Measurements from ENCODE around the gene SORCS2.

Gene SORCS2

GRCh38 chr4:7775396-7775795 lies 583.1 kb downstream of the SORCS2 start:
- no peak for DNase-seq (ENCODE audit: low read depth in 2 of 2)

GRCh38 chr4:7777017-7777710 lies 584.8 kb downstream of the SORCS2 start:
- no peak for DNase-seq (ENCODE audit: low read depth in 2 of 2)

DNA sequence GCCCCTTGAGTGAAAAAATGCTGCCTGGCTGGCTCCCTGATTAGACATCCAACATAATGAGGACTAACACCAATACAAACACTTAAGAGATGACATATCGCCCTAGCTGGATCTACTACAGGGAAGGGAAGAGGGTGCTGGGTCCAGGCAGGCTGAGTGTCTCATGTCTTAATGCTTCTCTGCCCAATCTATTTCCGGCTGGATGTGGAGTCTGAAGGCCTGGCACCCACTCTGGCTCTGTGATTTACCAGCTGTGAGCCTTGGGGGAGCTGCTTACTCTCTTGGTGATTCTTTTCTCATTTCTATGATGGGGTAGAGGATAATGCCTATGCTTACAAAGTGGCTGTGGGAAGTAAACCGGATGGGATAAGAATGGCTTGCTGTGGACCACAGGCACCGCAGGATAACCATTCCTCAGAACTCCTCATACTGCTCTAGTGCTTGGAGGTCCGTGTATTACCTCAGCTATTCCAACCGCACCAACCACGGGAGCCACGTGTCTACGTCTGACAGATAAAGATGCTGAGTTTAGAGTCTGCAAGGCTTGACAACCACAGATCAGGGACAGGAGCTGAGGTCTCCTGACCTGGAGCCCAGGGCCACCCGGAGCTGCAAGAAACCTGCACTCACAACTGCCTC lies 585.7 kb downstream of the SORCS2 start:
- DNase-seq (ENCODE audit: low read depth in 2 of 2): no peak

- no peak for DNase-seq (ENCODE audit: low read depth in 2 of 2)
Observed at GRCh38 chr4:7778510-7779431, 586.4 kb downstream of the SORCS2 start.

DNA sequence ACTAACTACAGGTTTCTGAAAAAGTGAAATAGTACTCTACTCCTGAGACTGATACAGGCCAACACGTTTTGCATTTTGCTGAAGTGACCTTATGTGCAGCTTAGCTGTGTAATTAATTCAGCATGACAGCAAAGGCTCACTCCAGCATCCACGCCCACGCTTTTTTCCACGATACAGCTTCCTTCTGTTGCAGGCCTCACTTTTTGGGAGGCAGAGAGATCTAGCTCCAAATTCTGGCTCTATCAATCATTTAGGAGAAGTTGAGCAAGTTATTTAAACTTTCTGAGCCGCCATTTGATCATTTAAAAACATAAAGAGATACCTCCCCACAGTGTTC lies 587.1 kb downstream of the SORCS2 start:
- DNase-seq (ENCODE audit: low read depth in 2 of 2): no peak

DNA sequence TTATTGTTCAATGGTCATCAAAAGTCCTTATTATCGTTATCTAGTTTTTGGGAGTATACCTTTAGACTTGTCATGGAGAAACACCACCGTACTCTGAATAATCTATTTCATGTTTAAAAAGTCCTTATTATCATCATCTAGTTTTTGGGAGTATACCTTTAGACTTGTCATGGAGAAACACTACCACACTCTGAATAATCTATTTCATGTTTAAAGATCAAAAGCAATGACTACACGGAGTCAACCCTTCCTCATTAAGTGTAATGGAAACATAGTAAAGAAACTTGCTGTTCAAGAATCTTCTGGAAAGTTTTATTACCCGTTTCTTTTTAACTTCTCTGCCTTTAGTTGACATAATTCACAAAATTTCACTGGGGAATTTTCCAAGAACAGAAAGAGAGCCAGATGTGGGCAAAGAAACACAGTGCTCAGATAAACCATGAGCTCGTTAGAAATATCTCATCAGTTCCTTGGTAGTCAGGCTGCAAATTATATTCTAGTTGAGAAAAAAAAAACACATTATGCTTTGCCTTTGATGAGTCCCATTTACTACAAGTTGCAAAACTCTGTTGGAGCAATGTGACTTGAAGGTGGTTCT lies 588.5 kb downstream of the SORCS2 start:
- no peak for DNase-seq (ENCODE audit: low read depth in 2 of 2)

DNA sequence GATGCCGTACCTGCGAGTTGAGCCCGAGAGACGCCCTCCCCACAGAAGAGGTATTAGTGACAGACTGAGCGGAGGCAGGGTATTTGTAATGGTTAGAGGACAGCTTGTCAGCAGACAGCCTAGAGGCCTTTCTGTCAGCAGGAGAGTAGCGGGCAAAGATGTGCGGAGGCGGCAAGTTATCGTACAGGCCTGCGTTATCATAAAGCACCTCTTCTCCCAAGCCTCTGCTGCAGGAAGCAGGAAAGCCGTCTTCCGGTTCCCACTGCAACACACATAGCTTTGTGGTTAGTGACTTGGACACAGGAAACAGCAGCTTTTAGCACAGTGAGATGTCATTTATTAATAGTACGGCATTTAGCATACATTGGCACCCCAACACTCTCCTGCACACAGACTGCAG lies 589.0 kb downstream of the SORCS2 start:
- DNase-seq (ENCODE audit: low read depth in 2 of 2): no peak

DNA sequence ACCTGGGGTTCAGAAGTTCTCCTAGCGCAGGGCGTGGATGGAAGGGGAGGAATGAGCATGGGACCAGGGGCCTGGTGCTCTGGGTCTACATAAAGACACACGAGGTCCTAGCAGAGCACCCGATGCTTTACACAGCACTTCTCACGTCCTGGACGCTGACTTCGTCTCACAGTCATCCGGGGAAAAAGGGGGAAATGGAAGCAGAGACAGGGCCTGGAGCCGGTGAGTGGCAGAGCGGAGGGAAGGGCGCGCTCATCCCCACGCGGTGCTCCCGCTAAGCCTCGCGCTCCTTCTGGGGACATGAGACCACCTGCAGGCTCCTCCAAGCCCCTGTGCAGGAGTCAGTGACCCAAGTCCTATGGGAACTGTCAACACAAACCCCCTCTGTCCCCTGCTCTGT lies 589.7 kb downstream of the SORCS2 start:
- no peak for DNase-seq (ENCODE audit: low read depth in 2 of 2)

DNA sequence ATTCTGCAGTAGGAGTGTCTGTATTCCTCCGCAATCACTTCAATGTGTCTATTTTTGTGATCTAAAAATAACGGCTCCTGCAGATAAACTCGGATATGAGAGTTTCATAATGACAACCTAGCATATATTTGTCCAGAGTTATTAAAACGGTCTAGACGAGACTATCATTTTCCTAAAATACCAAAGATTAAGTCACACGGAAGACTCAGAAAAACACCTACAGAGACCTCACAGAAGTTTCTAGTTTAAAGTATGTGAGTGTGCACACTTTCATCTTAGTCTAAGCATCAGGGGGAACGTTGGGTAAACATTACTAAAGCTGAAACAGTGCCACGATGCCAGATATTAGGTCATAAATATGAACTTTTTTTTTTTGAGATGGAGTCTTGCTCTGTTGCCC lies 590.4 kb downstream of the SORCS2 start:
- no peak for DNase-seq (ENCODE audit: low read depth in 2 of 2)

- DNase-seq (ENCODE audit: low read depth in 2 of 2): no peak
Observed at GRCh38 chr4:7783541-7783940, 591.2 kb downstream of the SORCS2 start.

DNA sequence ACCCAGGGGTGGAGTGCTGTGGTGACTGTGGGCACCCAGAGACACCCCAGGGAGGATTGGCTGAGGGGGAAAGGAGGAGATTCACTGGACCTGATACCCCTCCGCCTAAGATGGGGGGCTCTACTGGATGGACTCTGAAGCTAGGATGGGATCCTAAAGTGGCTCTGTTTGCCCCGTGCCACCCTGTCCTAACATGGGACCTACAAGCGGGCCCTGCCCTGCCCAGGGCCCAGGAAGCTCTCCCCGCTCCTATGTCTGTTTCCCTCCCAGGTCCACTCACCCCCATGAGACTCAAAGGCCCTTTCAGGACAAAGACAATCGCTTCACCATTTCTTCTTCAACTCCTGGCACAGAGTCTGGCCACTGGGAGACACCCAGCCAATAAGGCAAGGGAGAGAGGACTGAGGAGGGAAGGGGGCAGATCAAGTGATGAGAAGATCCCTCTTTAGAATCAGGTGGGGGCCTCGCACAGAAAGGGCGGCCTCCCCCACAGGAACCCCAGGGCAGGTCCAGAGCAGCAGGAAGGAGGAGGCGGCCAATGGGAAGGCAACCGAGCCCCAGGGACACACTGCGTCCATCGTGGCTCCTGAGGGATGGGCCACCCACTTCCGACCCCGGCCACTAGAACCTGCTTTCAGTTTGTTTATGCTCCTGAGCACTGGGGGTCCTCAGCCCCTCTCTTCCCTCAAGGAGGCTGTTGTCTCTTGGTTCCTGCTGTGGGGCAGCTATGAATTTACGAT lies 592.0 kb downstream of the SORCS2 start:
- DNase-seq (ENCODE audit: low read depth in 2 of 2): no peak

- DNase-seq (ENCODE audit: low read depth in 2 of 2): peak in 1 of 2 experiments; percentile 10
Observed at GRCh38 chr4:7785017-7785416, 592.7 kb downstream of the SORCS2 start.

- DNase-seq (ENCODE audit: low read depth in 2 of 2): no peak
Observed at GRCh38 chr4:7786040-7786439, 593.7 kb downstream of the SORCS2 start.

GRCh38 chr4:7786517-7786916 lies 594.2 kb downstream of the SORCS2 start:
- DNase-seq (ENCODE audit: low read depth in 2 of 2): no peak

DNA sequence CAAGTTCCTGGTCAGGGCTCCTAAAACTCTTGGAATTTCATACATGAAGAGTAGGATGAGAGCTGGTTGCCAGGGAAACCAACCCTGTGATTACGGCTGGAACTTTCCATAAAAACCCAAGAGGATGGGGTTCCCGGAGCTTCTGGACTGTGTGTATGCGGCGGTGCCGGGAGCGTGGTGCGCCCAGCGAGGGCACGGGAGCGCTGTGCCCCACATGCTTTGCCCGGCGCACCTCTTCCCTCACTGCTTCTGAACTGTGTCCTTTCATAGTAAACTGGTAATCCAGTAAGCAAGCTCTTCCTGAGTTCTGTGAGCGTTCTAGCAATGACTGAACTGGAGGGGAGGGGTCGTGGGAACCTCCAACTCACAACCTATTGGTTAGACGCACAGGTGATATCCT lies 594.7 kb downstream of the SORCS2 start:
- no peak for DNase-seq (ENCODE audit: low read depth in 2 of 2)

DNA sequence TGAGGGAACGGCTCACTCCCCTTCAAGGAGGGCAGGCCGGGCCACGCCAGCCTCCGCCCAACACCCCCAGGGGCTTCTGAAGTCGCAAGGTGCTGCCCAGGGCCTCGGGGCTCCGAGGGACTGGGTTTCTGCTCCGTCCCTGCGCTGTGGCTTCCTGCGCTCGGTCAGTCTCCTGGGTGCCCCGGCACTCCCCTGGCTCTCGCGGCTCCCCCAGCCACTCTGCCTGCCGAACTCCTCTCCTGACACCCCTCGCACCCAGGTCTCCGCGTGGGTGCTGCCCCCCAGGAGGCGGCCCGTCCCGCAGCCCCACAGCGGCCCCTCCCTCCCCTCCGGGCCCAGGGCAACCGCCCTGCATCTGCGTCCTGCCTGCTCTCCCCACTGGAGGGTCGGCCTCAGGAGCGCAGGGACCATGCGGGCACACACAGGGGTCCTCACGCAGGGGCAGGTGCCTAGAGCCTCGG lies 595.4 kb downstream of the SORCS2 start:
- DNase-seq (ENCODE audit: low read depth in 2 of 2): no peak

- no peak for DNase-seq (ENCODE audit: low read depth in 2 of 2)
Observed at GRCh38 chr4:7788193-7788592, 595.9 kb downstream of the SORCS2 start.

GRCh38 chr4:7788694-7789425 lies 596.5 kb downstream of the SORCS2 start:
- no peak for DNase-seq (ENCODE audit: low read depth in 2 of 2)

DNA sequence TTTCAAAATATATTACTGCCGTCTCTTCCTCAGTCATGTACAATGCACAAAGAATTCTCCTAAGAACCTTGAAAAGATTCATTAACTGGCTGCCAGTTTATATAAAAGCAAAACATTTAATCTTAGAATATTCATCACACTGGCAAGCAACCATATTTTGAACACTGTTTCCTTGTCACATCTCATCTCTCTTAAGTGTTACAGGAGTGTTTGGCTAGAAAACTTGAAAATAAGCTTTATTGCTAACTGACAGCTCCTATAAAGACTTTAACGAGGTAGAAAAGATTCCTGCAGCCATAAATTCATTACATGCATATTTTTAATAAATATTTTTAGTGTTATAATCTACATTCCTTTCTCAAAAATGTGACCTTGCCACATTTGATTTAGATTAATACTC lies 597.7 kb downstream of the SORCS2 start:
- no peak for DNase-seq (ENCODE audit: low read depth in 2 of 2)

DNA sequence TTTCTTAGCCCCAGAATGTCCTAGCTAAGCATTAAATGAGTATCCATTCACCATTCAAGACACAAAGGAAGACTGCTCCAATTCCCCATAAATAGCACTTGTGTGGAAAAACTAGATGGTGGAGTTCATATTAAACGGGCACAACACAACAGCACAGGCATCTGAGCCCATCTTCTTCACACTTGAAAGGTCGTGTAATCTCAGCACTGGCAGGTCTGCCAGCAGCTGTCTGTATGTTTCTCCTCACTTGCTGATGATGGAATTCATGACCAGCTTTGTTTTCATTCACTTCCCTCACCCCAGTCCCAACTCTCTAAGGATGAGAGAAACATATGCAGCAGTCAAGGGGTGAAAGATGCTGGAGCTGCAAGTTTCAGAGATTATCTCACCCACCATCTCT lies 598.7 kb downstream of the SORCS2 start:
- no peak for DNase-seq (ENCODE audit: low read depth in 2 of 2)
